Left lung (tissue), 10 donors: ENCODE results near the gene CASKIN1. TPM values are rescaled to one million over a fixed set of nuclear protein-coding genes. Genes with fewer than 3 reads are reported as not detected.
A peak's percentile ranks its signal among the peaks of the same experiment; 100 is the strongest.
"Not testable (repeated sequence)": the region's sequence is repeated elsewhere in the genome, so short reads cannot be mapped to it uniquely, and the experiment has no call there.

Experiments
- ATAC-seq: fragments of 200-7000 bp; cut with Tn5 transposase; one replicate; pipeline ENCODE4 v1.9.1; 2020; ENCODE audit warnings: moderate library complexity
- DNase-seq, 4 donors: peaks; one replicate each; pipeline ENCODE4 v3.0.0-alpha.2; 2013 to 2020
- H3K27ac ChIP-seq, 2 donors: fragments of 200-600 bp; sonication (generic) in 1 of 2; one replicate each; pipeline versions ENCODE4 v1.5.0 to v1.8.0; 2020 to 2021
- H3K27me3 ChIP-seq, 2 donors: fragments of 200-600 bp; sonication (generic) in 1 of 2; one replicate each; pipeline versions ENCODE4 v1.5.0 to v1.8.0; 2020 to 2021
- H3K36me3 ChIP-seq, 2 donors: fragments of 200-600 bp; sonication (generic) in 1 of 2; one replicate each; pipeline versions ENCODE4 v1.5.0 to v1.8.0; 2020 to 2021
- H3K4me1 ChIP-seq, 2 donors: fragments of 200-600 bp; one replicate each; pipeline ENCODE4 v1.8.0; 2021
- H3K4me3 ChIP-seq, 2 donors: fragments of 200-600 bp; sonication (generic) in 1 of 2; one replicate each; pipeline versions ENCODE4 v1.5.0 to v1.8.0; 2020 to 2021; ENCODE audit warnings: mild to moderate bottlenecking in 1 of 2
- H3K9me3 ChIP-seq, 2 donors: fragments of 200-600 bp; sonication (generic) in 1 of 2; one replicate each; pipeline versions ENCODE4 v1.5.0 to v1.8.0; 2020 to 2021
- intact Hi-C, 2 donors: fragments of 100-400 bp; cut with DNase I; formaldehyde crosslinking; loops; one replicate each; pipeline versions ENCODE4 v1.11.2 to v1.14.2; 2022
- polyA plus RNA-seq, 6 donors: library from polyadenylated mRNA; unstranded; fragments of 120-200 nt; gene quantifications; one replicate each; pipeline ENCODE4 v1.2.1, GENCODE V29; 2013; ENCODE audit not compliant: insufficient read length in 6 of 6
- total RNA-seq, 2 donors: library from RNA; stranded (reverse); fragmentation: NEBNext Ultra II Directional; extraction: Animal tissue kit (Norgen Biotek cat#: 25700); gene quantifications; one replicate each; pipeline ENCODE4 v1.2.1, GENCODE V29; 2021
- TF ChIP-seq, protein P1 (sequence below), 2 donors: fragments of 200-600 bp; sonication (generic) in 1 of 2; IDR thresholded peaks; one replicate each; pipeline versions ENCODE4 v1.5.0 to v1.8.0; 2021; ENCODE audit warnings: antibody characterized with exemption in 2 of 2
- donor health status: DM: no; HTN: yes; CAD: no.
- donor health status: DM: no; HTN: no; CAD: no.

Gene CASKIN1
- total and polyA plus RNA-seq, 8 donors = 0.05 to 0.56 (median 0.32) TPM

DNA sequence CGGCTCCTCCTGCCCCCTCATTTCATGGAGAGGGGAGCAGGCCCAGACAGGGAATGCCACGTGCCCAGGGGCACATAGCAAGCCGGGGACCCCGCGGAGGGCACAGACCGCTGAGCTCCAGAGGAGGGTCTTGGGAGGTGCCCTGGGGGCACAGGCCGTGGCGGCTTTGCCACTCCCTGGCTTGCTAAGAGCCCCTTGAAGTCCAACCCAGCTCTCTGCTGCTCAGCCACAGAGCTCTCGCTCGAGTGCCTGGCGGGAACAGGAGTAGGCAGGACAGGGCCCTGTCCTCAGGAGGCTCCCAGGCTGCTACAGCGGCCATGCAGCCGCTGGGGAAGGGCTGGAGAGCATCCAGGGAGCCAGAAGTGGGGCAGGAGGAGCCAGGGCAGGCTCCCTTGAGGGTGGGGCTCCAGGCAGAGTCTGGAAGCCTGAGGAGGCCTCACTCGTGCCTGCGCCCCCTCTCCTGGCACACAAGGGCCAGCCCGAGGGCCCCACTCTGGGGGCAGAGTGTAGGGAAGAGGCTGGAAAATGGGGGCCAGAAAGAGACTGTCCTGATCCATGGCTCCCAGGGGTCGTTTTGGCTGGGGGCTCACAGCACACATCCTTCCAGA, 52.4 kb downstream of the CASKIN1 start:
- ATAC-seq (no peak), DNase-seq (peak in 1 of 4 donors; percentile 69)
- intact Hi-C loops = no loop called here
- no peak overlapping the region for H3K4me3 ChIP-seq
- no peaks in the 10 kb centered on the region for H3K9me3 ChIP-seq
- H3K27ac ChIP-seq = no peak overlapping the region
- peaks cover 0 to 14% of the 10 kb centered on the region in 2 donors for H3K27me3 ChIP-seq
- no peaks in the 10 kb centered on the region for H3K36me3 ChIP-seq
- TF ChIP-seq, protein P1, sequence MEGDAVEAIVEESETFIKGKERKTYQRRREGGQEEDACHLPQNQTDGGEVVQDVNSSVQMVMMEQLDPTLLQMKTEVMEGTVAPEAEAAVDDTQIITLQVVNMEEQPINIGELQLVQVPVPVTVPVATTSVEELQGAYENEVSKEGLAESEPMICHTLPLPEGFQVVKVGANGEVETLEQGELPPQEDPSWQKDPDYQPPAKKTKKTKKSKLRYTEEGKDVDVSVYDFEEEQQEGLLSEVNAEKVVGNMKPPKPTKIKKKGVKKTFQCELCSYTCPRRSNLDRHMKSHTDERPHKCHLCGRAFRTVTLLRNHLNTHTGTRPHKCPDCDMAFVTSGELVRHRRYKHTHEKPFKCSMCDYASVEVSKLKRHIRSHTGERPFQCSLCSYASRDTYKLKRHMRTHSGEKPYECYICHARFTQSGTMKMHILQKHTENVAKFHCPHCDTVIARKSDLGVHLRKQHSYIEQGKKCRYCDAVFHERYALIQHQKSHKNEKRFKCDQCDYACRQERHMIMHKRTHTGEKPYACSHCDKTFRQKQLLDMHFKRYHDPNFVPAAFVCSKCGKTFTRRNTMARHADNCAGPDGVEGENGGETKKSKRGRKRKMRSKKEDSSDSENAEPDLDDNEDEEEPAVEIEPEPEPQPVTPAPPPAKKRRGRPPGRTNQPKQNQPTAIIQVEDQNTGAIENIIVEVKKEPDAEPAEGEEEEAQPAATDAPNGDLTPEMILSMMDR (IDR thresholded peaks at IDR 0.05) = no peak
- H3K4me1 ChIP-seq = peaks cover 10 to 21% of the 10 kb centered on the region in 2 donors

DNA sequence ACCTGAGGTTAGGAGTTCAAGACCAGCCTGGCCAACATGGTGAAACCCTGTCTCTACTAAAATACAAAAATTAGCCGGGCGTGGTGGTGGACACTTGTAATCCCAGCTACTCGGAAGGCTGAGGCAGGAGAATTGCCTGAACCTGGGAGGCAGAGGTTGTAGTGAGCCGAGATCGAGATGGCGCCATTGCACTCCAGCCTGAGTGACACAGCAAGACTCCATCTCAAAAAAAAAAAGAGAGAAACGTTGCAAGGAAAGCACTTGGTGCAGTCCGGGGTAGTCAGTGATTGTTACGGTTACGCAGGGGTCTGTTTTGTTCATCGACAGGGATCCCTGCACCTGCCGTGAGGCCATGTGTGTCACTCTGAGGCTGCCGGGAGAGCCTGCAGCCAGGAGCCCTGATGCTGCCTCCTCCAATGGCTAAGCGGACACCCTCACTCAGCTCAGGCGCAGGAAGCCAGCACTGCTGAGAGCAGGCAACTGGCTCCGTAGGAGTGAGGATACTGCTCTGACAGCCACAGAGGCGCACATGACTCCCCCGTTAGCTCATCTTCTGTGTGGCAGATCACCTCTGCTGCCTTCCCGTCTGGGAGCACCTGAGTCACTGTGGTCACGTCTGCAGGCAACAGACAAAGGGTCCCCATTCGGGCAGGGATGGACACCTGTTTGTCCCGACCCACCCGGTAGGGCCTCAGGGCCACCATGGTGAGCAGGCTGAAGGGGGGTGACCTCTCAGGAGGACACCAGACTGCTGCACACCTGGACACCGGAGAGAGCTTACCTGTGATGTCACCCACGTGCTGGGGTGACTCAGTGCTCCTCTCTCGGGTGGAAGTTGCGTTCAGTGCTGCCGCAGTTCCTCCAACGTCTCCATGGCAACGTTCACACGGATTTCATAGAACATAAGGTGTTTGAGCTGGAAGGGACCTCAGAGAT, 53.2 kb downstream of the CASKIN1 start:
- Histone ChIP-seq H3K4me3 (no peak overlapping the region), H3K27me3 (peaks cover 0 to 6% of the 10 kb centered on the region in 2 donors), H3K4me1 (peaks cover 6 to 15% of the 10 kb centered on the region in 2 donors), H3K9me3 (no peaks in the 10 kb centered on the region), H3K27ac (no peak overlapping the region), H3K36me3 (no peaks in the 10 kb centered on the region)
- intact Hi-C loops = no loop called here
- ATAC-seq (no peak), DNase-seq (no peak)
- TF ChIP-seq, protein P1 (IDR thresholded peaks at IDR 0.05) = no peak

DNA sequence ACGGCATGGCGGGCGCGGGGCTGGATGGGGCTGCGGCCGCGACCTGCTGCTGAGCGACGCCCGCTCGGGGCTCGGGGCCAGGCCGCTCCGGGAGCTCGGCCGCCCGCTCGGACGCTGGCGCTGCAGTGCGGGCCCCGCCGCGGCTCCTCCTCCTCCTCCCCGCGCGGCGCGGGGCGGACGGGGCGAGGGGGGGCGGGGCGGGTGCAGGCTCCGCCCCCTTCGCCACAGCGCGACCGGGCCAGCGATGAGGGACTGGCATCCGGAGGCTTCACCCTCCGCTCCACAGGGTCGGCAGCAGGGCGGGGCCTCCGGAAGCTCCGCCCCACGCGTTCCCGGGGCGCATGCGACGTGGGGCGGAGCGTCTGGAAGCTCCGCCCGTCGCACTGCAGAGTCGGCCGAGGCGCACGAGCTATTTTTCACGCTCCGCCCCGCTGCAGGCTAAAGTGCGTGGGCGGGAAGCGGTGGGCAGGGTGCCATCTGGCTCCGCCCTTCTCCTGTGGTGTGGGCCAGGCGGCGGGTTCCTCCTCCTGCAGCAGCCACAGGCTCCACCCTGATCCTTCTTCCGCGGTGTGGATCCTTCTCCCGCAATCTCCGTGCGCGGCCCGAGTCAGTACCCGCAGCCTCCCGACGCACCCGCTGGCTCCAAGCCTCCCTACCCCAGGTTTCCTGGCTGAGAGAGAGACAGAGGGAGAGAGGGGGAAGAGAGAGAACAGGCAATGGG, 60.5 kb downstream of the CASKIN1 start, which contains the start of gene PKD1:
Gene PKD1 (minus strand): TSS at position 129 of the 721 bp plus-strand sequence. CDS start 209 bp downstream, outside the sequence.
- ATAC-seq = peak; percentile 81

DNA sequence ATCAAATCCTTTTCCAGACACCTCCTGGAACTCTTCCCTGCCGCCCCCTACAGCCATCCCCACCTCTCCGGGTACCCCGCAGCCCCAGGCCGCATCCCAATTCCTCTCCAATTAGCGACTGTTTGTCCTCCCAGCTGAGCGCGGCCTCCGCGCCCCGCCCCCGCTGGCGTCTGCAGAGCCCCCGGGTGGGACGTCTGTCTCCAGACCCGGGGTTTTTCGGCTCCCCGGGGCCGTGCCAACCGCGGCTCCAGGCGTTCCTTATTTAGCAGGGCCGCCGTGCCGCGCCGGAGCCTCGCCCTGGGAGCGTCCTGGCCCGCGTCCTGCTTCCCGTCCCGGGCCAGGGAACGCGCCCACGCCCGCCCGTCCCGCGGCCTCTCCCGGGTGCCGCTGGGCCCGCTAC, 61.3 kb downstream of the CASKIN1 start:
- H3K27me3 ChIP-seq, H3K9me3 ChIP-seq, ATAC-seq, intact Hi-C loops, H3K4me1 ChIP-seq, DNase-seq, H3K36me3 ChIP-seq: not testable (repeated sequence)
- Histone ChIP-seq H3K27ac (peak overlapping the region; percentile 44 to 45), H3K4me3 (peak overlapping the region; percentile 36 to 50)

More for the DNA sequence above, 60.5 kb downstream of the CASKIN1 start, which contains the start of gene PKD1:
- H3K27me3 ChIP-seq, H3K9me3 ChIP-seq, intact Hi-C loops, H3K36me3 ChIP-seq: not testable (repeated sequence)
- Histone ChIP-seq H3K27ac (peak within 1 kb of the TSS; percentile 53 to 70), H3K4me3 (peak within 1 kb of the TSS; percentile 36 to 50), H3K4me1 (peaks cover 0 to 17% of the 10 kb centered on the region in 2 donors)
- peak; percentile 91 to 99 (median 98) for DNase-seq

DNA sequence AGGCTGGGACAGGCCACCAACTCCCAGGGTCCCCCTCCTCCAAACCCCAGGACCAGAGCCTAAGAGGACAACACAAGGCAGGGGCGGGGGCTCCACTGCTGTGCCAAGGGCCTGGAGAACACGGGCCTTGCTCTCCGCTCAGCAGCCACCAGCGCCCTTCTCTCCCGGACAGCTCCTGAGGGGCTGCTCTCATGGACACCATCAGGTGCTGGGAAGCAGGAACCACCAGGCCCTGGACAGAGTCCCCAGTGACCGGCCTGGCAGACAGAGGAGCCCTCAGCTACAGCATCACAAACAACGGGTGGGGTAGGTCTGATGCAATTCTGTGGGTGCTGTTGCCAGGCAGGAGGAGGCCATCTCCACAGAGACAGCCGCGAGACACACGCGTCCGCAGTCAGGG, 62.6 kb downstream of the CASKIN1 start:
- H3K27me3 ChIP-seq, H3K4me3 ChIP-seq, H3K9me3 ChIP-seq, intact Hi-C loops, H3K27ac ChIP-seq, H3K36me3 ChIP-seq, ATAC-seq, DNase-seq: not testable (repeated sequence)
- H3K4me1 ChIP-seq = peaks cover 0 to 12% of the 10 kb centered on the region in 2 donors

DNA sequence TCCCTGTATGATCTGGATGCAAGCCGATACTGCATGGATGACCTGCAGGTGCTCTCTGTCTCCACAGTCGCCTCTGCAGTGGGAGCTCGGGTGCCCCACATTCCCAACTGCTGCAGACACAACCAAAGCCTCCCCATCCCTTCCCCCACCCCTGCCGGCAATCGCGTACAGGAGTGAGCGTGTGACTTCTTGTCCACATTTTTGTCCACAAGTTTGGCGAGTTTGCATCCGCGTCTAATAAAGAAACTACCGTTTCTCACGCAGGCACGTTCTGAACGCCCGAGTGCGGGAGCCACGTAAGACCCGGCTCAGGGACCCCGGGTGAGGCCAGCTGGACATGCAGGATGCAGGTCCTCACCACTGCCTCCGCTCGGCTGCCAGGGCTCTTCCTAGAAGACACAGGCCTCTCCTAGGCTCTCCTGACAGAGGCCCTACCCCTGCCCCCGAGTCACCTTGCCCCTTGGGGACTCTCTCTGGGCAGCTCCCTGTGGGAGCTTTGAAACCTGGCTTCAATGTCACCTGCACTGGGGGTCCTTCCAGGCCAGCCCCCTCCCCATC, 66.4 kb downstream of the CASKIN1 start:
- H3K27ac ChIP-seq, H3K27me3 ChIP-seq, H3K9me3 ChIP-seq, H3K4me3 ChIP-seq, DNase-seq, intact Hi-C loops, H3K36me3 ChIP-seq, ATAC-seq: not testable (repeated sequence)
- peaks cover 19 to 37% of the 10 kb centered on the region in 2 donors for H3K4me1 ChIP-seq

DNA sequence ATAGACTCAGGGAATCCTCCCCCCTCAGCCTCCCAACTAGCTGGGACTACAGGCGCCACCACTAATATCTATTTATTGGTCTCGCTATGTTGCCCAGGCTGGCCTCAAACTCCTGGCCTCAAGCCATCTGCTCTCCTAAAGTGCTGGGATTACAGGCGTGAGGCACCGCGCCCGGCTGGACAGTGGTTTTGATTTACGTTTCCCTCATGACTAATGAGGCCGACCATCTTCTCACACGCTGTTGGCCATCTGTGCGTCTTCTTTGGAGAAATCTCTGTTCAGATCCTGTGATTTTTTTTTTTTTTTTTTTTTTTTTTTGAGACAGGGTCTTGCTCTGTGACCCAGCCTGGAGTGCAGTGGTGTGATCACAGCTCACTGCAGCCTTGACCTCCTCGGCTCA, 67.2 kb downstream of the CASKIN1 start:
- H3K36me3 ChIP-seq, intact Hi-C loops, H3K27ac ChIP-seq, H3K4me3 ChIP-seq, ATAC-seq, DNase-seq, H3K9me3 ChIP-seq: not testable (repeated sequence)
- Histone ChIP-seq H3K27me3 (peaks cover 0 to 10% of the 10 kb centered on the region in 2 donors), H3K4me1 (peaks cover 24 to 44% of the 10 kb centered on the region in 2 donors)

DNA sequence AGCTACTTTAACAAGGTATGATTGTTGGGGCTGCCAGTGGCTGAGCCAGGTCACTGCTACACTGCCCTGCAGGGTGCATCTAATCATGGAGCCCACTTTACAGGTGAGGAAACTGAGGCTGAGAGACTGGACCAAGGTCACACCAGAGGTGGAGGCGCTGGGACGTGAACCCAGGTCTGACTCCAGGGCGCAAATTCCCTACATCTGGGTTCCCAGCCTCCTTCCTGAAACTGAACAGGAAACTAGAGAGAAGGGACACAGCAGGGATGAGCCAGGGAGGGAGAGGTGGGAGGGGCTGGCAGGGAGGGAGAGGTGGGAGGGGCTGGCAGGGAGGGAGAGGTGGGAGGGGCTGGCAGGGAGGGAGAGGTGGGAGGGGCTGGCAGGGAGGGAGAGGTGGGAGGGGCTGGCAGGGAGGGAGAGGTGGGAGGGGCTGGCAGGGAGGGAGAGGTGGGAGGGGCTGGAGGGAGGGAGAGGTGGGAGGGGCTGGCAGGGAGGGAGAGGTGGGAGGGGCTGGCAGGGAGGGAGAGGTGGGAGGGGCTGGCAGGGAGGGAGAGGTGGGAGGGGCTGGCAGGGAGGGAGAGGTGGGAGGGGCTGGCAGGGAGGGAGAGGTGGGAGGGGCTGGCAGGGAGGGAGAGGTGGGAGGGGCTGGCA, 68.7 kb downstream of the CASKIN1 start:
- ATAC-seq (peak; percentile 15), DNase-seq (peak in 1 of 4 donors; percentile 53)
- H3K9me3 ChIP-seq, H3K4me3 ChIP-seq, H3K36me3 ChIP-seq, intact Hi-C loops: not testable (repeated sequence)
- peak overlapping the region; percentile 53 to 82 for H3K27ac ChIP-seq
- peaks cover 24 to 44% of the 10 kb centered on the region in 2 donors for H3K4me1 ChIP-seq
- peaks cover 0 to 10% of the 10 kb centered on the region in 2 donors for H3K27me3 ChIP-seq
